GM18858 (cell line): ENCODE data around the gene NDUFA11.

Experiments used
- ATAC-seq: cut with Tn5 transposase; IDR thresholded peaks from one replicate; pipeline ENCODE4 v1.9.1; 2021; ENCODE audit not compliant: unreplicated experiment

NDUFA11 gene

DNA sequence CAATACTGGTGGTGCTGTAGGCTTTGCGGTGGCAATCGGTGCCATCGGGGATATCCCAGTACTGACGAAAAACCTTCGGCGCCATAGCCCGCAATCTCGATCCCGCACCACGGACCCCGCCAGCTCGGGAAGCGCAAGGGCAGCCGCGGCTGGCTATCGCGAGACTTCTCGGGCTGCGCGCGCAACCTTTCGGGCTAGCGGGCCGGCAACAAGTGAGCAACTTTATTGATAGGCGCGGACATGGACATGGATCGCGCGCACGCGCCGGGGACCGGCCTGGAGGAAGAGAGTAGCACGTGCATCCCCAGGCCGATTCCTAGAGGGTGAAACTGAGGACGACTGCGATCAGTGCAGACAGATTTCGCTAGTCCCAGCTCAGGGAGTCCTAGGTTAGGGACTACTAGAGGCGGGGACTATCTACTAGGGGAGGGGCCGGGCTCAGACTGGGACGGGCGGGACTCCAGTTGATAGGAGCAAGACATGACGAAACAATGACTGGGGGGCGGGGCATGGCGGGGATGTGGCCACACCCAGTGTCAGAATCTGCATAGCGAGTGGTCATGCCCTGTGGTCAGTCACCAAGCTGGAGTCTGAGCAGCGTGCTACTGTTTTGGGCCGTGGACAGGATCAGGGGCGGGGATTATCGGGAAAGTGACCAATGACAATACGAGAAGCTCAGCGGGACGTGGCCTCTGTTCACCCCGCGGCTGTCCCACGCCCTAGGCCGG, at the start of gene NDUFA11:
Gene NDUFA11, minus strand, starts transcription at position 167 of the 728 bp plus-strand sequence. Its CDS starts 82 bp downstream, at position 85.
- ATAC-seq: peak; percentile 18

DNA sequence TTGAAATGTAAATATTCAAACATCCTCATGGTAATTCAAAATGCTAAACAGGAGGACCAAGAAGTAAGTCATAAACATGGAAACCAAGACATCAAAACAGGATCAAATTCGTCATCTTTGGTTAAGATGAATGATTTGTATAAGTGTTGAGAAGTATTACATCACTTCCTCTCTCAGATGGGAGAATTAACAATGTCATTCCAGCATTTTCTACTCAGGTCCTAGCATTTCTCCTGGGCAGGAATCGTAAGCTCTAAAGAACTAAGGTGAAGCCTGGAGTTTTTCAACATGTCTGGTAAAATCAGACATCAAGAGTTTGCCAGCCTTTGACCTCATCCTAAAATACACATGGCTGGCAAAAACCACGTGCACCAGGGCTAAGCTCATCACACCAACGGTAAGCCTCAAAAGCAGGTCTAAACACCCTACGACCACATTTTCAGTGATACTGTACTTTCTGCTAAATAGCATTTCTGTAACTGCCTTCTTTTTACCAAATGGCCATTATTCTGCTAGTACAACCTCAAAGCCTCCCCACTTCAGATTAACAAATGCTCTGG, 49.5 kb upstream of the NDUFA11 start:
- ATAC-seq: no peak

DNA sequence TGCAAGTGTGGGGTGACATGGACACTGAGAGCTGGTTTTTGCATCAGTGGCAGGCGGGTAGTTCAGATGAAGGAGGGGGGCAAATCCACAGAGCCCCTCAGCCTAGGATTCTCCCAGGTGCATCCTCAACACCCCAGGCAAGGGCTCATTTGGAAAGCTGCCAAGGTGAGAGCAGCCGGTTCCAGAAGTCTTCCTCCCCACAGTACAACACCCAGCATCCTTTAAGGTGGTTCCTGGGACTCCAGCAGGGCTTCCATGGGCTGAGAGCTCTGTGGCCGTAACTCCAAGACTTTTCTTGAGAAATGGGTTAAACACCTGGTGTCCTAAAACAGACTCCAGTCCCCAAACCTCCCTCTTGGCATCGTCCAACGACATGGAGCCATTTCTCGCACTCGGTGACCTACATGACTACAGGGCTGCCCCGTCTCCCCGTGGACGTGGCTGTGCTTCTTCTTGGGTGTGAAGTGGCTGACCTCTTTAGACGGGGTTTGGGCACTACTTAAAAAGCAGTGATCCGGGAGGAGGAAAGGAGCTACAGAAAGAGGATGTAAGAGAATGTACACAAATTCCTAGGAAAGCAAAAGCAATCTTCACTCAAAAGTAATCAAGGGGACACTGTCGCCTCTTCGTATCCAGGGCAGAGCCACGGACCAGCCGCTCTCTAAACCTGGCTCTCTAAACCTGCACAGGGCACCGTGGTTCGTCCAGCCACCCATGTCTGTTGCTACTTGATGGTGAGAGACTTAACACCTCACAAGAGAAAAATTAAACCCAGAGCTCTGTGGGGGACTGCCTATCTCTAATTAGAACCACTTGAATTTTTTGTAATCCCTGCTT, 48.8 kb upstream of the NDUFA11 start:
- no peak for ATAC-seq

DNA sequence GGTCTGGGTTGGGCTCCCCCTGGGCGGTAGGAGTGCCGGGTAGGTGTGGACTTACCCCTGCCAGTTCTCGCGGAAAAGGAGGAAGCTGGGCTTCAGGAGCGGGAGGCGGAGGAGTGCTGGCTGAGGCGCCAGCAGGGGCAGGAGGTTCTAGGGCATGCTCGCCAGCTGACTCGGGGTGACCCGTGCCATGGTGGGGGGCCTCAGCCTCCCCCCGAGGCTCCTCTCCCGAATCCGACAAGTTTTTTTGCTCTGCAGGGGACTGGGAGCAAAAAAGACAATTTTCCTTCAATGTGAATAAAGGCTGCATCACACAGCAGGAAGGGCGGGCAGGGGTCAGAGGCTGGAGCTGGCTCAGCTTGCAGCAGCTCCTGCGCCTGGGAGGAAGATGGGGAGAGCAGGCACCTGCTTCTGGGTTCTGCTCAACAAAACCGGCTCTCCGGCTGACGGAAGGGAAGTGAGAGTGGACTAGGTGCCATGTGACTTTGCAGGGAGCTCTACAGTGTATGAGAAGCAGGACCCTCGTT, 47.8 kb upstream of the NDUFA11 start:
- no peak for ATAC-seq

DNA sequence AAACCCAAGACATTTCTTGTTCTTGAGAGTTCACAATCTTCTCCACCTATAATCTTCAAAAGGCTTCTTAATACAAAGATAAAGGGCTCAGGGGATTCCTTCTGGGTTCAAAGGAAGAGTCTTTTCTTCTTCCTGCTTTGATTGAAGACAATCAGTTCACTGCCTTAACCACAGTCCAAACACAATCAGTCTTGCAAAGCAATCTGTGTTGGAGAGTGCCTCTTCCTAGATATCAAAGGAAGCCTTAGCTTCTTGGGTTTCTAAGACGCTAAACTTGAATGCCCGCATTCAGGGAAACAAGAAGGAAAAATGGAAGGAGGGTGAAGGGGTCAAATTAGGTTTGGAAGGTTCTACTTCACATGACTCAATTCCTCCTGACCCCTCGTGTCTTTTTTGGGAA, 47.2 kb upstream of the NDUFA11 start:
- no peak for ATAC-seq

DNA sequence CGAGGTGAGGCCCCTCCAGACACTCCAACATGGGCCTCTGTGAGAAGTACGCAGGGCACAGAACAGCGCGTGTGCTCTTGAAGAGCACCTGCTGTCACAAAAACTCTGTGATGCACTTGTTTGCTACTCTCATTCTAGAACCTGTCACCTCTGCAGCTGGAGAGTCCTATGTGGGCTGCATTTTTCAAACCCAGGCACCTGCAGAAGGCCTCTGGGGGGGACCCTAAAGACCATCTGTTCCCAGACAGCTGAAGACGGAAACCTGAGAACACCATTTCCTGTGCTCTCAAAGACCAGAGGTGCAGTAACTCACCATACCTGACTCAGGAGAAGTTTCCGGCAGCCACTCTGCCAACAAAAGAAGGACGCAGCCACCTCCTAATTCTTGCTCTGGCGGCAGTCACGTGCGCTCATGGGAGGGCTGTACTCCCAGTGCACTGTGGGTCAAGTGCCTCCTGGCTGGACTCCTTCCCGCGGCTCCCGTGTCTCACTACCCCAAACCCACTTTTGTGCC, 46.3 kb upstream of the NDUFA11 start:
- ATAC-seq: no peak

DNA sequence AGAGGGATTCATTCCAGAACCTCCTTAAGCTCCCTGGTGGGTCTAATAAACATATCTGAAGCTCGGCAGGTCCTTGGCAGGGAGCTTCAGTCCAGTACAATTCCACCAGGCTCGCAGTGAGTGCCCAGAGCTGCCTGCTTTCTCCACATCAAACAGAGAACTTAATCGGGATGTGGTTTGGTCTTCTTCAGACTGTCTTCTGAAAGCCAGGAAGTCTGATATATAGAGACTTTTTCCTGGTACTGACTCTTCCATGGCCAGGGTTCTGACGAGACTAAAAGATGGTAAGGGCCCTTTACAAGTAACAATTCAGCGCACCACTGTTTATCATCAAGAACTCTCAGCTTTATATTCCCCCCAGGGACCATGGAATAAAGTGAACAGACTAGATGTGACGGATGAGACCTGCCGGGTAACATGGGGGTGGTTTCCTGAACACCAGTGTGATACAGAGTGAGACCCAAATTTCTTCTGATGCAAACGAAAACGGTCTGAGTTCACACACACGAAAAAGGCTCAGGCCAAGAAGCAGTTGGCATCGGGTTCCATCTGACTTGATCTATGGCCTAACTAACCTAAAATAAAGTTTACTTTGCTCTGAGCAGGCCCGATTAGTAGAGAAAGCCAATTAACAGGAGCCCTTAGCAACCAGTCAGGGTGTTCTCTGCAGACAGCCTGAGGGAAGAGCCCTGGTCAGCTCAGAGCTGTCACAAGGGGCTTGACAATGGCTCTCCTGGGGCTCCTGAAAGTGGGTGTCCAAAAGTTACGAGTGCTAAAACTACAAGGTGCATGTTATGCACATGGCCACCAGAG, 45.4 kb upstream of the NDUFA11 start:
- ATAC-seq: no peak

DNA sequence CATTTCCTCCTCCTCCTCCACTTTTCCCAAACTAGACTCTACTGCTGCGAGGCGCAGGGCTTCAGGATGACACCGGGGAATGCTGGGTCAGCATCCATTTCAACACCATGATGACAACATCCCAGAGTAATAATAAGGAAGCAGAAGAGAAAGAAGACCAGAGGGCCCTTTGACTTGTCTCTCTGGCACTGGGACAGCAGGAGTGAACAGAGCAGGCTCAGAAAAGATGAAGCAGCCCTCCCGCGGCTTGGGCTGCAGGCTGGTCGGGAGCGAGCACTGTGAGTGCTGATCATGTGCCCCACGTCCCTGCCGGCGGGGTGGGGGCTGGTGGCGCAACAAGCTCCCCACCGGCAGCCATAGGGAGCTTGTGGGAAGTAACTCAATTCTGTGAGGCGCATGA, 43.8 kb upstream of the NDUFA11 start:
- ATAC-seq: no peak

DNA sequence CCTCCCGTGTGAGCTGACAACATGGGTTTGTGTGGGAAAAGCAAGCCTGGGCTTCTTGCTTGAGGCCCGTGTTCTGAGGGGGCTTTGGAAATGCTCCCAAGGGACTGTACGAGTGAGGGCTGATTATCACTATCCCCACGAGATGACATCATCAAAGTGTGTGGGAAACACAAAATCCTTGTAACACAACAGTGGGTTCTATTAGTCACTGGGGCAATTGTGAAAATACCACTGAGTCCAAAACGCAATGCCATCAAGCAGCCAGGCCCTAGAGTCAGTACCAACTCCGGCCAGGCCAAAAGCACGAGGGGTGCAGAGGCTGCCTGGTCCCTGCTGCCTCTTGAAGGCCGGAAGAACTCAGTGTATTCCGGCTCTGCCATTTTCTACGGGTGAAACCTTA, 40.0 kb upstream of the NDUFA11 start:
- no peak for ATAC-seq

DNA sequence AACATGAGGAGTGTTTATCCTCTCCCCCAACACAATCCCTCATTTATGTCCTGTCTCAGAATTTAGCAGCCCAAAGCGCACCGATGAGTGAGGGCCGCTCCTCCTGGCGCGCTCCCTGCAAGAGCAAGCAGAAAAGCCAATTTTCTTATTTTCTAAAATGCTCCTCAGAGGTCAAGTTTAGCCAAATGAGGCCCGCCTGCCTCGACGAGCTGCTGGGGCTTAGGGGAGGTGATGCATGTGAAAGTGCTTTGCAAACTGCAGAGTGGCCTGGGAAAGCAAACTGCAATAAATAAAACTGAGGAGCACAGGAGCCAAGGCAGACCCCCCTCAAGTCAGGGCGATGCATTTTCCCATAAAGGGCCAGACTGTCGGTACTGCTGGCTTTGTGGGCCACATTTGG, 39.5 kb upstream of the NDUFA11 start:
- no peak for ATAC-seq

DNA sequence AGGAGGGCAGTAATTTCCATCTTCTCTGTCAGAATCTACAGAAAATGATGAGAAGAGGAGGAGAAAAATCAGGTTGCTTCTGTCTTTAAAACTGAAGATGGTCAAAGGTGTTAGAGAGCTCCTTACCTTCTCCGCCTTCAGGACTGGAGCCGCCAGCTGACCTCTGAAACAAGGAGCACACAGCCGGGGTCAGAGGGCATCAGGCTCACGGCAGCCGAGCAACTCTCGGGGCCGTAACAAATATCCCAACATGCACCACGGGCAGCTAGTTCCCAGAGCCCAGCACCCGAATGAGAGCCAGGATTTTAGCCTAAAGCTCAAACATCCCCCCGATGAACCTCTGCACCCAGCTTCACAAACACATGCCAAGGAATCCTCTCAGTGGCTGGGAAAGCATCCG, 38.1 kb upstream of the NDUFA11 start:
- ATAC-seq: no peak

DNA sequence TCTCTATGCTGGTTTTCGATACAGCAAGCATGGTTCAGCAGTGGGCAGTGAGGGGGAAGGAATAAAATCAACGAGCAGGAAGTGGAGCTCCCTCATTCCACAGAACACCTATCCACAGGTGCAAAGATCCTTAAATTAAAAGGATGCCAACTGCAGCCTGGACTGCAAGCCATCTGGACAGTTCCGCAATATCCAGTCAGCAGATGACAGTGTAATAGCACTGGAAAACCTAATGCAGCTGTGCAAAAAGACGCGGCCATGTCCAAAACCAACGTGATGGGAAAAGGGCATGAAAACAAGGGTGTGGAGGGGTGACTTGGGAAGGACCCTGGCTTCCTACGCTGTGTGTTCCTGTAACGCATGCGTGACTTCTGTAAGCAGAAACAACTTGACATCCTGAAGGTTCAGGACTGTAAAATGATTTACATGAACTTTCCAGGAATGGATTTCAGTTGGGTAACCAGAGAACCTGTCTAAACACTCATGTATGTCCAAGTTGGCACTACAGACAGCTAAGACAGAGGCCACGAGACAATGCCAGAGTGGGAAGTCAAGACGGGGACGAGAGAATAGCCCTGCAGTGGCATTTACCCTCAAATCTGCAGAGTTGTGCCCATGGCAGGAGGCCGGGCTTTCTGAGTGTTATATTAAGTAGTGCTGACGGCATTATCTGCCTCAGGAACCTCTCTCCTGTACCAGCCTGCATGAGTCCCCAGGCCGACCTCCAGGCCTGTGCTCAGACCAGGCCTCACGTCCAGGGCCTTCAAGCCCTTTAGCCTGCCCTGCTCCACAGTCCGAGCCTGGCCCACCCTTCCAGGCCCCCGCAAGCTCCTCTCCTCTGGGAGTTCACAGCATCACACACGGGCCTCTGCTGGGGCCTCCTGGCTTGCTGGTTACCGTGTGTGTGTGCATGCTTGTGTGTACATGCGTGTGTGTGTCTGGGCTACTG, 36.9 kb upstream of the NDUFA11 start:
- ATAC-seq: no peak

DNA sequence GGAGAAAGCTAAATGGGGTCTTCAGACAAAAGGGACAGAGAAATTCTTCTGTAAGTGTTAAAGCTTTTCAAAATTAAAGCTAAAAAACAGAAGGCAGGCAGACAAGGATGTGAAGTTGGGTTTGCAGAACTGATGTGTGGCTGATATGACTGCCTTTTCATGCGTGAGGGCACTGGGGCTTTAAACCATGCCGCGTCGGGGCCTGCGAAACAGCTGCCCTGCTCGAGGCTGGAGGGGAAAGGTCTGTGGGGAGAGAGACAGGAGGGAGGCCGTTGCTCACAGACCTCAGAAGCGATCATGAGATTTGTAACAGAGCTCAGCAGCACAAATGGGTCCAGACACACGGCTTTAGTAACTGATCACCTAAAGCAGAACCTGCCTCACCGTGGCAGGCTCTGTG, 34.0 kb upstream of the NDUFA11 start:
- no peak for ATAC-seq

DNA sequence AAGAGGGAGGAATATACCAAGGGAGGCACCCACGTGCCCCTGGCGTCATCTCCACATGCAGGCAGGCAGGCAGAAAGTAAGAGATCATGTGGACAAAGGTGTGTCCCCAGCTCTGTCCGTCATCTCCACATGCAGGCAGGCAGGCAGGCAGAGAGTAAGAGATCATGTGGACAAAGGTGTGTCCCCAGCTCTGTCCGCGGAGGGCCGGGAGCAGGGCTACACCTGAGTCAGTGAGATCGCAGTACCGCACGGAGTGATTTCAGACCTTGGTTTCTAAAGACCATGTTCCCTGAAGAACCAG, 32.7 kb upstream of the NDUFA11 start:
- ATAC-seq: no peak

DNA sequence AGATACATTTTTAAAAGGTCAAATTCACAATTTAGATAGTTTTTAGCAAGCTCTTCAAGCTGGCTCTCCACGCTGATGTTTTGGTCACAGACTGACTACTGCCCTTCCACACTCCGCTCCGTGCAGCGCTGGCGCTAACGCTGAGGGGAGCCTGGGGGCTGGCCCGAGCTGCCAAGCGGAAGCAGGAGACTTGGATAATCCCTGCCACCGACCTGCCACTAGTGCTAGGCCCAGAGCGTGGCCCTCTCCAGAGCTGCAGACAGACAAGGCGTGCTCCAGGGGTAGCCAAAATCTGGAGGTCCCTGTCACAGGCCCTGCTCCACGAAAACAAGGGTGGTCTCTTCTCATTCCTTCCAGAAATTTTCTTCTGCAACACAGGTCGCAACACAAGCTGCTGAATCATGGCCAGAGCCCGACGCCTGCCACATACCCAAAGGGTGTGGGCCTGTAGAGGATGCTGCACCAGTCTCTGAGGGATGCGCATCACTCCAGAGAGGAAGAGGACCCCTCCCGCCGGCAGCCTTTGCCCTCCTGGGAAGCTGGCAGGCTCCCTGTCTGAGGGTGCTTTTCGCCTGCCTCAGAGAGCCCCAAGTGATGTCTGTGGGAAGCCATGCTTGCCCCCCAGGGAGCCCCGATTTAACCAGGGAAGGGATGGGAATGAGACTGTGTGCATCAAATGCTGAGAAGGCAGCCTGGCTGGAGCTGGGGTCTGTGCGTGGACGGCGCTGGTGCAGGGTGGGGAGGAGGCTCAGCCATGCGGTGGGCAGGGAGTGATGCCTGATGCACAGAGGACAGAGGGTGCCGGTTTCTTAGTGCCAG, 32.1 kb upstream of the NDUFA11 start:
- no peak for ATAC-seq

DNA sequence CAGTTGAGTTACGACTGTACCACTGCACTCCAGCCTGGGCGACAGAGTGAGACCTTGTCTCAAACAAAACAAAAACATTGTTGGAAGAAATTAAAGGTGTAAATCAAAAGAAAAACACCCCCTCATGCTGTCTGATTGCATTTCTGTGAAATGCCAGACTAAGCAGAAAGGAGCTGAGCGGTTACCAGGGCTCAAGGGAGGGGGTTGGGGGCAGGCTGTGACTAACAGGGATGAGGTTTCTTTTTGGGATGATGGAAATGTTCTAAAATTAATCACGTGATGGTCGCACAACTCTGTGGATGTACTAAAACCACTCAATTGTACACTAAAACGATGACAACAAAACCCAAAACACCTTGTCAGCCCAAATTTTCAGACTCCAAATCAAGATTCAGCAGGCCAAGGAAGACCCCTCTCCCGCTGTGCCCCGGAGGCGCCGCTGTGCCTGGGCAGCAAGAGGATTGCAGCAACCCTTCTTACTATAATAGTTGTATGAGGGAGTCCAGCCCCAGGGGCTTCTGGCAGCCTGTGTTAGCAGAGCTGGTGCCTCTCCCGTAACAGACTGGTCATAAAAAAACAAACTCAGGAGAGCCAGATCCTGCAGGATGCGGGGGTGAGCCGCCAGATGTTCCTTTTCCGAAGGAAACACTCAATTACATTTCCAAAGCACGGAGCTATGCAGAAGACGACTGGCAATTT, 31.3 kb upstream of the NDUFA11 start:
- no peak for ATAC-seq

DNA sequence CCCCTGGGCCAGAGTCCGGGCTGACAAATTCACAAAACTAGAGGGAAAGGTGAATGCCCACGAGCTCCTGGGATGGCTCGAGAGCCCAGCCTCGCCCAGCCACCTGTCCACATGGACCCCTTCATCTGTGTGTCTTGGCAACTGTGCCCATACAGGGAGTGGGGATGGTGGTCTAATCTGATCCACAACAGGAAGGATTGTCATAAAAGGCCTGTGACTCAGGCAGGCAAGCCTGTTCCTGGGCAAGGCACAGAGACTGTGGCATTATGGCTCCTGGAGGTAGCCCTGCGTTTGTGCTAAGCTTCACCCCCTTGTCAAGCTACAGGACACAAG, 30.4 kb upstream of the NDUFA11 start:
- no peak for ATAC-seq

DNA sequence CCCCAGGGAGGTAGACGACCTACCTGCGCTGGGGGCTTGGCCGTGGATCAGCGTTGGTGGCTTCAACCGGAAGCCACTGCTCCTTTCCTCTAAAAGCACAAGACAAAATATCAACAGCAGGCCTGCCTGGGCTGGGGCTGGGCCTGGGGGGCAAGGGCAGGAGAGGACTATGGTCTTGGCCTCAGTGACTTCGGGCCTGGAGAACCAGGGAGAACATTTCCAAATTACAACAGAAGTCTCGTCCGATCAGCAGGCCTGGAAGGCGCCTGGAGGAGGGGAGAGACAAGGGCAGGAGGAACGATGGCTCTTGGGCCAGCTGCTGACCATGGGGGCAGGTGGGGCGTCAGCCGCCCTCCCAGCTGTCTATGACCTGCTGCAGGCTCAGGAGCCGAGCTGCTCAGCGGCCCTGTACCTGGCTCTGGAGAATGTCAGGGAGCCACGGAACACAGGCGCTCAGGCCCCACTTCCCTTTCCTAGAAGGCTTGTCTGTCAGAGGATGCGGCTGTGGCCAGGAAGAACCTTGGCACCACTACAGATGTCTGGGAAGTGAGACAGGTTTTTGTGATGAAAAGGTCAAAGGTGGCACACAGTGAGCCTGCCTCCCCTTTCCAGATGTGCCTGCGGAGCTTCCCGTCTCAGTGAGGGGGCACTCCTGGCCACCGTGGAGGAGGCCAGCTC, 29.9 kb upstream of the NDUFA11 start:
- ATAC-seq: no peak
